ENCODE measurements around the gene CLRN3.

- no peak for TF ChIP-seq CTCF (conservative IDR thresholded peaks at IDR 0.05)
- no peak for TF ChIP-seq ZFX (IDR thresholded peaks at IDR 0.05)
Observed at GRCh38 chr10:127881262-127881661, 11.5 kb downstream of the CLRN3 start.
